ENCODE results near the gene KRT78.

Gene KRT78

GRCh38 chr12:52828156-52828555 is 20.6 kb downstream of the KRT78 start:
- Mint-ChIP-seq H3K27ac (no peak overlapping the region), H3K27me3 (peaks cover 31 to 40% of the 10 kb centered on the region in 2 donors), H3K36me3 (no peaks in the 10 kb centered on the region), H3K4me1 (no peaks in the 10 kb centered on the region), H3K9me3 (no peaks in the 10 kb centered on the region), H3K4me3 (no peak overlapping the region)
- DNase-seq (no peak), ATAC-seq (replicated peaks) (no peak)

GRCh38 chr12:52827499-52828090 is 21.2 kb downstream of the KRT78 start:
- DNase-seq: no peak
- Mint-ChIP-seq H3K4me1 (no peaks in the 10 kb centered on the region), H3K27ac (no peak overlapping the region), H3K9me3 (no peaks in the 10 kb centered on the region), H3K36me3 (no peaks in the 10 kb centered on the region), H3K4me3 (no peak overlapping the region), H3K27me3 (peaks cover 29 to 45% of the 10 kb centered on the region in 2 donors)
- ATAC-seq (replicated peaks): no peak

- H3K27ac Mint-ChIP-seq: no peak overlapping the region
These were observed 21.9 kb downstream of the KRT78 start for GRCh38 chr12:52826611-52827498.

GRCh38 chr12:52825961-52826360 is 22.8 kb downstream of the KRT78 start:
- Mint-ChIP-seq H3K4me3 (no peak overlapping the region), H3K27me3 (peaks cover 33 to 46% of the 10 kb centered on the region in 2 donors), H3K27ac (no peak overlapping the region), H3K4me1 (no peaks in the 10 kb centered on the region), H3K36me3 (no peaks in the 10 kb centered on the region), H3K9me3 (no peaks in the 10 kb centered on the region)
- no peak for ATAC-seq (replicated peaks)
- no peak for DNase-seq

More at GRCh38 chr12:52826611-52827498, 21.9 kb downstream of the KRT78 start:
- no peak overlapping the region for H3K4me3 Mint-ChIP-seq
- H3K27me3 Mint-ChIP-seq: peaks cover 29 to 46% of the 10 kb centered on the region in 2 donors
- H3K36me3 Mint-ChIP-seq: no peaks in the 10 kb centered on the region
- no peak for ATAC-seq (replicated peaks)
- no peaks in the 10 kb centered on the region for H3K4me1 Mint-ChIP-seq
- DNase-seq: no peak
- no peaks in the 10 kb centered on the region for H3K9me3 Mint-ChIP-seq

- no peak overlapping the region for H3K4me3 Mint-ChIP-seq
- ATAC-seq (replicated peaks) (no peak), DNase-seq (no peak)
- H3K27me3 Mint-ChIP-seq: peaks cover 35 to 50% of the 10 kb centered on the region in 2 donors
- H3K9me3 Mint-ChIP-seq: no peaks in the 10 kb centered on the region
- no peak overlapping the region for H3K27ac Mint-ChIP-seq
- H3K36me3 Mint-ChIP-seq: no peaks in the 10 kb centered on the region
- no peaks in the 10 kb centered on the region for H3K4me1 Mint-ChIP-seq
These were observed 23.9 kb downstream of the KRT78 start for GRCh38 chr12:52824741-52825410.

GRCh38 chr12:52823761-52824450 is 24.9 kb downstream of the KRT78 start:
- Mint-ChIP-seq H3K27ac (no peak overlapping the region), H3K4me1 (no peaks in the 10 kb centered on the region), H3K27me3 (peaks cover 34 to 44% of the 10 kb centered on the region in 2 donors), H3K4me3 (no peak overlapping the region), H3K36me3 (no peaks in the 10 kb centered on the region), H3K9me3 (no peaks in the 10 kb centered on the region)
- DNase-seq (no peak), ATAC-seq (replicated peaks) (no peak)

GRCh38 chr12:52822771-52823510 is 25.9 kb downstream of the KRT78 start:
- Mint-ChIP-seq H3K4me3 (no peak overlapping the region), H3K9me3 (no peaks in the 10 kb centered on the region), H3K27ac (no peak overlapping the region), H3K4me1 (no peaks in the 10 kb centered on the region), H3K36me3 (no peaks in the 10 kb centered on the region), H3K27me3 (peaks cover 39 to 43% of the 10 kb centered on the region in 2 donors)
- DNase-seq: no peak
- ATAC-seq (replicated peaks): no peak

GRCh38 chr12:52821826-52822660 is 26.8 kb downstream of the KRT78 start:
- Mint-ChIP-seq H3K36me3 (no peaks in the 10 kb centered on the region), H3K27ac (no peak overlapping the region), H3K9me3 (no peaks in the 10 kb centered on the region), H3K27me3 (peaks cover 37 to 38% of the 10 kb centered on the region in 2 donors), H3K4me1 (no peaks in the 10 kb centered on the region), H3K4me3 (no peak overlapping the region)
- DNase-seq (no peak), ATAC-seq (replicated peaks) (no peak)

- no peak overlapping the region for H3K4me3 Mint-ChIP-seq
- no peak for ATAC-seq (replicated peaks)
- H3K9me3 Mint-ChIP-seq: no peaks in the 10 kb centered on the region
- no peaks in the 10 kb centered on the region for H3K4me1 Mint-ChIP-seq
- no peak overlapping the region for H3K27ac Mint-ChIP-seq
- no peaks in the 10 kb centered on the region for H3K36me3 Mint-ChIP-seq
- H3K27me3 Mint-ChIP-seq: peaks cover 31 to 36% of the 10 kb centered on the region in 2 donors
- no peak for DNase-seq
These were observed 27.6 kb downstream of the KRT78 start for GRCh38 chr12:52821071-52821730.

- DNase-seq (no peak), ATAC-seq (replicated peaks) (no peak)
- H3K9me3 Mint-ChIP-seq: no peaks in the 10 kb centered on the region
- H3K27me3 Mint-ChIP-seq: peaks cover 26 to 32% of the 10 kb centered on the region in 2 donors
- H3K4me3 Mint-ChIP-seq: no peak overlapping the region
- H3K36me3 Mint-ChIP-seq: no peaks in the 10 kb centered on the region
- H3K4me1 Mint-ChIP-seq: no peaks in the 10 kb centered on the region
- H3K27ac Mint-ChIP-seq: no peak overlapping the region
These were observed 28.3 kb downstream of the KRT78 start for GRCh38 chr12:52820521-52820920.

- Mint-ChIP-seq H3K4me1 (no peaks in the 10 kb centered on the region), H3K27me3 (peaks cover 26 to 32% of the 10 kb centered on the region in 2 donors), H3K36me3 (no peaks in the 10 kb centered on the region), H3K4me3 (no peak overlapping the region), H3K9me3 (no peaks in the 10 kb centered on the region), H3K27ac (no peak overlapping the region)
- DNase-seq: no peak
- no peak for ATAC-seq (replicated peaks)
These were observed 28.9 kb downstream of the KRT78 start for GRCh38 chr12:52819731-52820510.

- no peaks in the 10 kb centered on the region for H3K4me1 Mint-ChIP-seq
- no peaks in the 10 kb centered on the region for H3K36me3 Mint-ChIP-seq
- no peaks in the 10 kb centered on the region for H3K9me3 Mint-ChIP-seq
- ATAC-seq (replicated peaks) (no peak), DNase-seq (no peak)
- no peak overlapping the region for H3K27ac Mint-ChIP-seq
- H3K4me3 Mint-ChIP-seq: no peak overlapping the region
- peaks cover 26 to 30% of the 10 kb centered on the region in 2 donors for H3K27me3 Mint-ChIP-seq
These were observed 29.8 kb downstream of the KRT78 start for GRCh38 chr12:52818887-52819420.

Data from stimulated activated naive B cell treated with anti-CD40 and anti-IgM and Interleukin-4, amounts not matched to agents 10 μg/mL and 1 μg/mL and 100 μg/mL, for 72 hours (primary cell).